K562 (cell line): ENCODE results near the gene SLC39A7. TPM values are rescaled to one million over a fixed set of nuclear protein-coding genes. Genes with fewer than 3 reads are reported as not detected.

Experiments
- ARNT ChIP-seq, 2 experiments: fragments of 450-650 bp; IDR thresholded peaks; 2 replicates each; pipeline ENCODE4 v1.6.1; 2016; ENCODE audit warnings: mild to moderate bottlenecking in 1 of 2
- BHLHE40 ChIP-seq: IDR thresholded peaks from 2 replicates; pipeline ENCODE4 v1.6.1; 2011; ENCODE audit warnings: low read length, improper control_type of control experiment
- EHMT2 ChIP-seq: fragments of 450-650 bp; IDR thresholded peaks from 2 replicates; pipeline ENCODE4 v1.6.1; 2018; ENCODE audit warnings: antibody characterized with exemption
- EP300 ChIP-seq: IDR thresholded peaks from 2 replicates; pipeline ENCODE4 v1.6.1; 2012; ENCODE audit warnings: low read length, improper control_type of control experiment
- ESRRA ChIP-seq: fragments of 450-650 bp; IDR thresholded peaks from 2 replicates; pipeline ENCODE4 v1.6.1; 2014; ENCODE audit warnings: low read depth, mild to moderate bottlenecking, moderate library complexity, borderline replicate concordance
- FOXK2 ChIP-seq, 2 experiments: fragments of 450-650 bp; IDR thresholded peaks in 1 of 2; conservative IDR thresholded peaks in 1 of 2; 2 replicates each; pipeline ENCODE4 v1.6.1; 2016; ENCODE audit warnings: low read depth in 2 of 2, mild to moderate bottlenecking in 1 of 2
- GTF2F1 ChIP-seq: IDR thresholded peaks from 2 replicates; pipeline ENCODE4 v1.6.1; 2011; ENCODE audit warnings: low read depth, low read length, improper control_type of control experiment
- GTF3C2 ChIP-seq: IDR thresholded peaks from 3 replicates; pipeline ENCODE4 v1.6.1; 2011; ENCODE audit warnings: borderline replicate concordance, mild to moderate bottlenecking, moderate library complexity; ENCODE audit not compliant: insufficient read length; ENCODE audit errors: extremely low read depth
- HDAC2 ChIP-seq: fragments of 450-650 bp; IDR thresholded peaks from 2 replicates; pipeline ENCODE4 v1.6.1; 2016; ENCODE audit warnings: mild to moderate bottlenecking
- MLX ChIP-seq, 2 experiments: fragments of 450-650 bp in 1 of 2; sonication (generic) in 1 of 2; formaldehyde crosslinking; conservative IDR thresholded peaks; 2 replicates each; pipeline versions ENCODE4 v1.4.0 to v1.8.1; 2020 to 2022; ENCODE audit warnings: mild to moderate bottlenecking in 1 of 2, missing genetic modification reagents in 1 of 2
- MTA2 ChIP-seq: fragments of 450-650 bp; IDR thresholded peaks from 2 replicates; pipeline ENCODE4 v1.6.1; 2016; ENCODE audit warnings: low read depth
- RAD21 ChIP-seq, 2 experiments: fragments of 250-450 bp in 1 of 2; fragments of 450-650 bp in 1 of 2; sonication (Bioruptor Pico) in 1 of 2; formaldehyde crosslinking in 1 of 2; IDR thresholded peaks in 1 of 2; conservative IDR thresholded peaks in 1 of 2; 2 replicates each; pipeline versions ENCODE4 v1.4.0 to v1.8.0; 2020 to 2022; ENCODE audit warnings: mild to moderate bottlenecking in 2 of 2, moderate library complexity in 1 of 2
- SAFB2 ChIP-seq: fragments of 200-400 bp; formaldehyde crosslinking; IDR thresholded peaks from 2 replicates; pipeline ENCODE4 v1.6.1; 2018; ENCODE audit warnings: borderline replicate concordance, low read length, low read depth, moderate library complexity; ENCODE audit not compliant: severe bottlenecking
- SMARCA4 ChIP-seq: fragments of 450-650 bp; IDR thresholded peaks from 2 replicates; pipeline ENCODE4 v1.6.1; 2016
- SMARCA5 ChIP-seq: fragments of 450-650 bp; IDR thresholded peaks from 2 replicates; pipeline ENCODE4 v1.6.1; 2016
- TEAD1 ChIP-seq, 2 experiments: fragments of 450-650 bp in 1 of 2; sonication (generic) in 1 of 2; formaldehyde crosslinking; IDR thresholded peaks; 2 replicates each; pipeline versions ENCODE4 v1.4.0 to v1.8.0; 2020 to 2022; ENCODE audit warnings: mild to moderate bottlenecking in 2 of 2, missing genetic modification reagents in 1 of 2
- ZBTB49 ChIP-seq: sonication (generic); formaldehyde crosslinking; IDR thresholded peaks from 2 replicates; pipeline ENCODE4 v1.8.0; 2022; ENCODE audit warnings: missing genetic modification reagents, mild to moderate bottlenecking, borderline replicate concordance
- polyA plus RNA-seq, 8 experiments: library from polyadenylated mRNA; depleted of rRNA in 4 of 8; stranded (reverse) in 5 of 8; unstranded in 3 of 8; fragments of >200 nt; fragmentation: Nextera tagmentation in 2 of 8; fragmentation: Illumina TruSeq in 1 of 8; extraction: Ambion mirVana in 2 of 8; extraction: Trizol in 1 of 8; gene quantifications; 2 replicates each; pipeline versions ENCODE4 v1.2.1 to v1.2.3, GENCODE V29; 2011 to 2014; ENCODE audit warnings: inconsistent platforms in 1 of 8, missing spikeins in 1 of 8
- total RNA-seq, 7 experiments: library from RNA; depleted of rRNA in 6 of 7; stranded (reverse); fragments of >200 nt in 6 of 7; fragmentation: Illumina TruSeq in 2 of 7; extraction: Trizol in 2 of 7; gene quantifications; 2 replicates each; pipeline versions ENCODE4 v1.2.1 to v1.2.3, GENCODE V29; 2011 to 2021; ENCODE audit warnings: low replicate concordance in 1 of 7
- TF ChIP-seq, protein P1 (sequence below), 3 experiments: IDR thresholded peaks in 2 of 3; conservative IDR thresholded peaks in 1 of 3; 2 replicates each; pipeline ENCODE4 v1.5.1; 2011 to 2012; ENCODE audit warnings: low read length in 3 of 3, mild to moderate bottlenecking in 3 of 3, control low read depth in 2 of 3, improper control_type of control experiment in 1 of 3, inconsistent platforms in 1 of 3, low read depth in 1 of 3, mixed read lengths in 1 of 3, moderate library complexity in 1 of 3; ENCODE audit not compliant: insufficient read depth in 2 of 3

Gene SLC39A7
- total and polyA plus RNA-seq, 9 of the 15 experiments (the other 6 are each of a cell fraction or from before 2014, with no cell fraction given), result 21.7 to 169 (median 121) TPM

- peak; percentile 31; the same call in 1 of the 2 replicates for TF ChIP-seq HDAC2
- 0 out of 2 replicates have a peak, but pooled peaks have one; percentile 13 for TF ChIP-seq SMARCA5
- peak; percentile 73 for TF ChIP-seq SMARCA4
- TF ChIP-seq ESRRA, result peak; percentile 99
- no peak for TF ChIP-seq GTF2F1
- TF ChIP-seq RAD21 (CRISPR knock-in tag; conservative IDR thresholded peaks at IDR 0.05 in 1 of 2, IDR thresholded peaks at IDR 0.05 in 1 of 2), result peak in 1 of 2 experiments; percentile 23; a peak in 2 of 4 replicates
- TF ChIP-seq EP300, result 0 out of 2 replicates have a peak, but pooled peaks have one; percentile 2
- TF ChIP-seq BHLHE40, result 0 out of 2 replicates have a peak, but pooled peaks have one; percentile 16
- TF ChIP-seq TEAD1 (CRISPR knock-in tag; IDR thresholded peaks at IDR 0.05), result 0 out of 4 replicates have a peak, but pooled peaks have one; percentile 23 to 38
- TF ChIP-seq, protein P1, sequence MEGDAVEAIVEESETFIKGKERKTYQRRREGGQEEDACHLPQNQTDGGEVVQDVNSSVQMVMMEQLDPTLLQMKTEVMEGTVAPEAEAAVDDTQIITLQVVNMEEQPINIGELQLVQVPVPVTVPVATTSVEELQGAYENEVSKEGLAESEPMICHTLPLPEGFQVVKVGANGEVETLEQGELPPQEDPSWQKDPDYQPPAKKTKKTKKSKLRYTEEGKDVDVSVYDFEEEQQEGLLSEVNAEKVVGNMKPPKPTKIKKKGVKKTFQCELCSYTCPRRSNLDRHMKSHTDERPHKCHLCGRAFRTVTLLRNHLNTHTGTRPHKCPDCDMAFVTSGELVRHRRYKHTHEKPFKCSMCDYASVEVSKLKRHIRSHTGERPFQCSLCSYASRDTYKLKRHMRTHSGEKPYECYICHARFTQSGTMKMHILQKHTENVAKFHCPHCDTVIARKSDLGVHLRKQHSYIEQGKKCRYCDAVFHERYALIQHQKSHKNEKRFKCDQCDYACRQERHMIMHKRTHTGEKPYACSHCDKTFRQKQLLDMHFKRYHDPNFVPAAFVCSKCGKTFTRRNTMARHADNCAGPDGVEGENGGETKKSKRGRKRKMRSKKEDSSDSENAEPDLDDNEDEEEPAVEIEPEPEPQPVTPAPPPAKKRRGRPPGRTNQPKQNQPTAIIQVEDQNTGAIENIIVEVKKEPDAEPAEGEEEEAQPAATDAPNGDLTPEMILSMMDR (IDR thresholded peaks at IDR 0.05 in 2 of 3, conservative IDR thresholded peaks at IDR 0.05 in 1 of 3; ENCODE audit: insufficient read depth in 2 of 3, low read depth in 1 of 3, low read length in 3 of 3), result peak; percentile 35 to 53 (median 48); a peak in 4 of 6 replicates
- 0 out of 2 replicates have a peak, but pooled peaks have one; percentile 50 for TF ChIP-seq ZBTB49 (CRISPR knock-in tag)
- no peak for TF ChIP-seq GTF3C2
- no peak for TF ChIP-seq SAFB2
- no peak for TF ChIP-seq MLX (CRISPR knock-in tag; conservative IDR thresholded peaks at IDR 0.05)
- TF ChIP-seq FOXK2 (conservative IDR thresholded peaks at IDR 0.05 in 1 of 2, IDR thresholded peaks at IDR 0.05 in 1 of 2; ENCODE audit: low read depth in 2 of 2), result 0 out of 4 replicates have a peak, but pooled peaks of 1 of the 2 experiments have one; percentile 19
- TF ChIP-seq EHMT2, result peak; percentile 57; the same call in 1 of the 2 replicates
- peak; percentile 0 to 41; a peak in 1 of 4 replicates for TF ChIP-seq ARNT (IDR thresholded peaks at IDR 0.05)
- no peak for TF ChIP-seq MTA2
Observed at GRCh38 chr6:33201147-33201545, 479 bp downstream of the SLC39A7 start (continued).
